Liver (tissue), 9 donors: ENCODE measurements around the gene LRRC27. TPM values are rescaled to one million over a fixed set of nuclear protein-coding genes. Genes with fewer than 3 reads are reported as not detected.

Experiments used
- DNase-seq: peaks from one replicate; pipeline ENCODE4 v3.0.0-alpha.2; 2017; ENCODE audit warnings: low spot score
- H3K27ac ChIP-seq, 2 donors: one replicate each; pipeline ENCODE4 v1.7.0; 2013; ENCODE audit warnings: inconsistent platforms in 2 of 2, low read length in 2 of 2, control low read depth in 1 of 2, low read depth in 1 of 2, mild to moderate bottlenecking in 1 of 2
- H3K27me3 ChIP-seq, 4 donors: one replicate each; pipeline versions ENCODE4 v1.6.1 to v1.7.0; 2013; ENCODE audit warnings: low read length in 3 of 4, inconsistent platforms in 1 of 4, mild to moderate bottlenecking in 1 of 4, moderate library complexity in 1 of 4; ENCODE audit not compliant: control insufficient read depth in 4 of 4, insufficient read depth in 4 of 4
- H3K36me3 ChIP-seq, 4 donors: one replicate each; pipeline versions ENCODE4 v1.6.1 to v1.7.0; 2013; ENCODE audit warnings: low read length in 3 of 4, mild to moderate bottlenecking in 3 of 4, low read depth in 1 of 4, moderate library complexity in 1 of 4; ENCODE audit not compliant: control insufficient read depth in 4 of 4, insufficient read depth in 3 of 4
- H3K4me1 ChIP-seq, 4 donors: one replicate each; pipeline versions ENCODE4 v1.6.1 to v1.7.0; 2013; ENCODE audit warnings: low read length in 3 of 4, mild to moderate bottlenecking in 3 of 4, moderate library complexity in 1 of 4; ENCODE audit not compliant: control insufficient read depth in 4 of 4, insufficient read depth in 4 of 4
- H3K4me3 ChIP-seq, 3 donors: one replicate each; pipeline versions ENCODE4 v1.6.1 to v1.7.0; 2013; ENCODE audit warnings: low read length in 3 of 3, control low read depth in 1 of 3, low read depth in 1 of 3, mild to moderate bottlenecking in 1 of 3
- H3K9ac ChIP-seq, 2 donors: one replicate each; pipeline ENCODE4 v1.7.0; 2013; ENCODE audit warnings: low read length in 2 of 2, mild to moderate bottlenecking in 2 of 2, moderate library complexity in 2 of 2, control low read depth in 1 of 2, low read depth in 1 of 2
- H3K9me3 ChIP-seq, 4 donors: one replicate each; pipeline versions ENCODE4 v1.6.1 to v1.7.0; 2013; ENCODE audit warnings: low read length in 3 of 4; ENCODE audit not compliant: control insufficient read depth in 4 of 4
- EGR1 ChIP-seq, 2 donors: IDR thresholded peaks; 2 replicates each; pipeline ENCODE4 v1.6.1; 2016 to 2018; ENCODE audit warnings: antibody characterized with exemption in 2 of 2, low read depth in 2 of 2
- FOXA1 ChIP-seq: IDR thresholded peaks from 2 replicates; pipeline ENCODE4 v1.6.1; 2016; ENCODE audit warnings: antibody characterized with exemption
- FOXA2 ChIP-seq: IDR thresholded peaks from 2 replicates; pipeline ENCODE4 v1.6.1; 2016; ENCODE audit warnings: antibody characterized with exemption
- GABPA ChIP-seq, 2 donors: IDR thresholded peaks in 1 of 2; conservative IDR thresholded peaks in 1 of 2; 2 replicates each; pipeline ENCODE4 v1.6.1; 2016; ENCODE audit warnings: antibody characterized with exemption in 2 of 2, mild to moderate bottlenecking in 1 of 2, moderate library complexity in 1 of 2
- HNF4A ChIP-seq, 2 donors: conservative IDR thresholded peaks; 2 replicates each; pipeline ENCODE4 v1.6.1; 2016; ENCODE audit warnings: antibody characterized with exemption in 2 of 2, mild to moderate bottlenecking in 2 of 2
- HNF4G ChIP-seq: IDR thresholded peaks from 2 replicates; pipeline ENCODE4 v1.6.1; 2016; ENCODE audit warnings: antibody characterized with exemption
- JUND ChIP-seq, 2 donors: IDR thresholded peaks; 2 replicates each; pipeline ENCODE4 v1.6.1; 2016; ENCODE audit warnings: antibody characterized with exemption in 2 of 2
- NR2F2 ChIP-seq: IDR thresholded peaks from 2 replicates; pipeline ENCODE4 v1.6.1; 2016; ENCODE audit warnings: antibody characterized with exemption
- RAD21 ChIP-seq, 2 donors: IDR thresholded peaks; 2 replicates each; pipeline ENCODE4 v1.6.1; 2016; ENCODE audit warnings: antibody characterized with exemption in 2 of 2, mild to moderate bottlenecking in 2 of 2
- RXRA ChIP-seq, 2 donors: IDR thresholded peaks; 2 replicates each; pipeline ENCODE4 v1.6.1; 2017 to 2018; ENCODE audit warnings: antibody characterized with exemption in 2 of 2, mild to moderate bottlenecking in 1 of 2
- SP1 ChIP-seq: IDR thresholded peaks from 2 replicates; pipeline ENCODE4 v1.6.1; 2018; ENCODE audit warnings: antibody characterized with exemption, mild to moderate bottlenecking
- TAF1 ChIP-seq: conservative IDR thresholded peaks from 2 replicates; pipeline ENCODE4 v1.6.1; 2016; ENCODE audit warnings: antibody characterized with exemption, mild to moderate bottlenecking
- YY1 ChIP-seq: IDR thresholded peaks from 2 replicates; pipeline ENCODE4 v1.6.1; 2016; ENCODE audit warnings: antibody characterized with exemption, mild to moderate bottlenecking
- WGBS: extraction: QIAGEN DNeasy Blood & Tissue Kit; methylation state at CpG from one replicate; pipeline ENCODE4 v1.1.7; 2013; 5-methylcytosine and 5-hydroxymethylcytosine counted together
- polyA plus RNA-seq, 2 donors: library from polyadenylated mRNA; stranded (reverse) in 1 of 2; unstranded in 1 of 2; fragments of 200-250 nt in 1 of 2; fragments of >200 nt in 1 of 2; fragmentation: Nextera tagmentation in 1 of 2; extraction: Ambion mirVana in 1 of 2; gene quantifications; one replicate each; pipeline versions ENCODE4 v1.2.1 to v1.2.3, GENCODE V29; 2013 to 2015
- total RNA-seq, 2 donors: library from RNA; depleted of rRNA; stranded (reverse); fragments of >200 nt; gene quantifications; one replicate each; pipeline ENCODE4 v1.2.3, GENCODE V29; 2014
- TF ChIP-seq, protein P1 (sequence below): IDR thresholded peaks from 2 replicates; pipeline ENCODE4 v1.6.1; 2016; ENCODE audit warnings: antibody characterized with exemption
- TF ChIP-seq, protein P2 (sequence below): IDR thresholded peaks from 2 replicates; pipeline ENCODE4 v1.6.1; 2016; ENCODE audit warnings: antibody characterized with exemption
- TF ChIP-seq, protein P3 (sequence below): IDR thresholded peaks from 2 replicates; pipeline ENCODE4 v1.6.1; 2016; ENCODE audit warnings: antibody characterized with exemption, mild to moderate bottlenecking
- TF ChIP-seq, protein P4 (sequence below): IDR thresholded peaks from 2 replicates; pipeline ENCODE4 v1.6.1; 2016; ENCODE audit warnings: antibody characterized with exemption
- TF ChIP-seq, protein P5 (sequence below): fragments of 150-350 bp; IDR thresholded peaks from 2 replicates; pipeline ENCODE4 v1.5.1; 2017; ENCODE audit warnings: improper control_type of control experiment, low read depth, low read length; ENCODE audit not compliant: missing input control
- donor health status: healthy.
- donor health status: healthy.
- donor health status: healthy.
- donor health status: healthy.
- donor health status: healthy.

The LRRC27 gene
- 1 to 10 TPM; 1.8 to 2.8 TPM for total RNA-seq
- 1 to 10 TPM; 2.4 to 2.8 TPM for polyA plus RNA-seq

DNA sequence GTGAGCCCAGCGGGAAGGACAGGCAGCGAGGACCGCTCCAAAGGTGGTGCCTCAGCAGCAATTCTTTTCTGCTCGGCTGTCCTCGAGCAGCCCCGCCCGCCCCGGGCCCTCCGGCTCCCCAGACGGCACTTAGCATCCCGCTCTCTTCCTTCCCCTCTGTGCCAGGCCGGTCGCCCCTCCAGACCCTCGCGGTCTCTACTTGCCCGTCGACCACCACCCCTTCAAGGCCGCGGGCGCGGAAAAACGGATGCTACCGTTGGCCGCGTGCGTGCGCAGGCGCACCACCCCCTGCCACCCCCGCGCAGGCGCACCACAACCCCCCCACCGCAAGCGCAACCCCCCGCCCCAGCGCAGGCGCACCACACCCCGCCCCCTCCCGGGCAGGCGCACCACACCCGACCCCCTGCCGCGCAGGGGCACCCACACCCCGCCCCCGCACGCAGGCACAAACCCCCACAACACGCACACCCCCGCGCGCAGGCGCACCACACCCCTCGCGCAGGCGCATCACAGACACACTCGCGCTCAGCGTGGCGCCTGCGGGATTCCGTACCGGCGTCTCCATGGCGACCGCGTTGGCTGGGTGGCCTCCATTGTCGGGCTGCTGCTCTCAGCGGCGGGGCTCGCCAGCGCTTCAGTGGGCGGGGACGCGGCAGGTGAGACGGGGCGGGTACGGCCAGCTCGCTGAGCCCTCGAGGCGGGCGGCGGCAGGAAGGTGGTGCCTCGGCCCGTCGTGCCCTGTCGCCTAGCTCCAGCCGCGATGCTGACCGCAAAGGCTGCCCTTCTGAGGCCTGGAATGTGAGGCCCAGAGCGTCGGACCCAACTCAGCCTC, at the start of gene LRRC27:
LRRC27 (plus strand) TSS at position 593 of the 832 bp plus-strand sequence. CDS start 1,332 bp downstream, outside the sequence.
- under 1% methylated on average over 89 of the region's 89 CpGs for WGBS
- Histone ChIP-seq H3K27ac (peak within 1 kb of the TSS; percentile 71 to 82), H3K4me1 (peaks cover 7 to 25% (median 14%) of the 10 kb centered on the region in 4 donors), H3K36me3 (no peaks in the 10 kb centered on the region), H3K27me3 (no peaks in the 10 kb centered on the region), H3K9ac (peak within 1 kb of the TSS; percentile 22 to 68), H3K9me3 (no peaks in the 10 kb centered on the region), H3K4me3 (peak within 1 kb of the TSS; percentile 75 to 96 (median 75))
- peak; percentile 98 for DNase-seq
- peak; percentile 99 to 100 for TF ChIP-seq EGR1 (IDR thresholded peaks at IDR 0.05; ENCODE audit: low read depth in 2 of 2)
- peak; percentile 13 for TF ChIP-seq FOXA1
- TF ChIP-seq HNF4A (conservative IDR thresholded peaks at IDR 0.05) = no peak
- TF ChIP-seq RAD21 (IDR thresholded peaks at IDR 0.05) = no peak
- peak; percentile 15 for TF ChIP-seq SP1
- no peak for TF ChIP-seq JUND (IDR thresholded peaks at IDR 0.05)
- TF ChIP-seq, protein P1, sequence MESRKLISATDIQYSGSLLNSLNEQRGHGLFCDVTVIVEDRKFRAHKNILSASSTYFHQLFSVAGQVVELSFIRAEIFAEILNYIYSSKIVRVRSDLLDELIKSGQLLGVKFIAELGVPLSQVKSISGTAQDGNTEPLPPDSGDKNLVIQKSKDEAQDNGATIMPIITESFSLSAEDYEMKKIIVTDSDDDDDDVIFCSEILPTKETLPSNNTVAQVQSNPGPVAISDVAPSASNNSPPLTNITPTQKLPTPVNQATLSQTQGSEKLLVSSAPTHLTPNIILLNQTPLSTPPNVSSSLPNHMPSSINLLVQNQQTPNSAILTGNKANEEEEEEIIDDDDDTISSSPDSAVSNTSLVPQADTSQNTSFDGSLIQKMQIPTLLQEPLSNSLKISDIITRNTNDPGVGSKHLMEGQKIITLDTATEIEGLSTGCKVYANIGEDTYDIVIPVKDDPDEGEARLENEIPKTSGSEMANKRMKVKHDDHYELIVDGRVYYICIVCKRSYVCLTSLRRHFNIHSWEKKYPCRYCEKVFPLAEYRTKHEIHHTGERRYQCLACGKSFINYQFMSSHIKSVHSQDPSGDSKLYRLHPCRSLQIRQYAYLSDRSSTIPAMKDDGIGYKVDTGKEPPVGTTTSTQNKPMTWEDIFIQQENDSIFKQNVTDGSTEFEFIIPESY = peak; percentile 32
- TF ChIP-seq, protein P2, sequence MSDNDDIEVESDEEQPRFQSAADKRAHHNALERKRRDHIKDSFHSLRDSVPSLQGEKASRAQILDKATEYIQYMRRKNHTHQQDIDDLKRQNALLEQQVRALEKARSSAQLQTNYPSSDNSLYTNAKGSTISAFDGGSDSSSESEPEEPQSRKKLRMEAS = no peak
- no peak for TF ChIP-seq FOXA2
- TF ChIP-seq YY1 = peak; percentile 96
- no peak for TF ChIP-seq NR2F2
- no peak for TF ChIP-seq TAF1
- TF ChIP-seq HNF4G = no peak
- TF ChIP-seq, protein P3, sequence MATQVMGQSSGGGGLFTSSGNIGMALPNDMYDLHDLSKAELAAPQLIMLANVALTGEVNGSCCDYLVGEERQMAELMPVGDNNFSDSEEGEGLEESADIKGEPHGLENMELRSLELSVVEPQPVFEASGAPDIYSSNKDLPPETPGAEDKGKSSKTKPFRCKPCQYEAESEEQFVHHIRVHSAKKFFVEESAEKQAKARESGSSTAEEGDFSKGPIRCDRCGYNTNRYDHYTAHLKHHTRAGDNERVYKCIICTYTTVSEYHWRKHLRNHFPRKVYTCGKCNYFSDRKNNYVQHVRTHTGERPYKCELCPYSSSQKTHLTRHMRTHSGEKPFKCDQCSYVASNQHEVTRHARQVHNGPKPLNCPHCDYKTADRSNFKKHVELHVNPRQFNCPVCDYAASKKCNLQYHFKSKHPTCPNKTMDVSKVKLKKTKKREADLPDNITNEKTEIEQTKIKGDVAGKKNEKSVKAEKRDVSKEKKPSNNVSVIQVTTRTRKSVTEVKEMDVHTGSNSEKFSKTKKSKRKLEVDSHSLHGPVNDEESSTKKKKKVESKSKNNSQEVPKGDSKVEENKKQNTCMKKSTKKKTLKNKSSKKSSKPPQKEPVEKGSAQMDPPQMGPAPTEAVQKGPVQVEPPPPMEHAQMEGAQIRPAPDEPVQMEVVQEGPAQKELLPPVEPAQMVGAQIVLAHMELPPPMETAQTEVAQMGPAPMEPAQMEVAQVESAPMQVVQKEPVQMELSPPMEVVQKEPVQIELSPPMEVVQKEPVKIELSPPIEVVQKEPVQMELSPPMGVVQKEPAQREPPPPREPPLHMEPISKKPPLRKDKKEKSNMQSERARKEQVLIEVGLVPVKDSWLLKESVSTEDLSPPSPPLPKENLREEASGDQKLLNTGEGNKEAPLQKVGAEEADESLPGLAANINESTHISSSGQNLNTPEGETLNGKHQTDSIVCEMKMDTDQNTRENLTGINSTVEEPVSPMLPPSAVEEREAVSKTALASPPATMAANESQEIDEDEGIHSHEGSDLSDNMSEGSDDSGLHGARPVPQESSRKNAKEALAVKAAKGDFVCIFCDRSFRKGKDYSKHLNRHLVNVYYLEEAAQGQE = no peak
- TF ChIP-seq RXRA (IDR thresholded peaks at IDR 0.05) = no peak
- TF ChIP-seq GABPA (IDR thresholded peaks at IDR 0.05 in 1 of 2, conservative IDR thresholded peaks at IDR 0.05 in 1 of 2) = no peak
- TF ChIP-seq, protein P4, sequence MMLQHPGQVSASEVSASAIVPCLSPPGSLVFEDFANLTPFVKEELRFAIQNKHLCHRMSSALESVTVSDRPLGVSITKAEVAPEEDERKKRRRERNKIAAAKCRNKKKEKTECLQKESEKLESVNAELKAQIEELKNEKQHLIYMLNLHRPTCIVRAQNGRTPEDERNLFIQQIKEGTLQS = no peak
- TF ChIP-seq, protein P5, sequence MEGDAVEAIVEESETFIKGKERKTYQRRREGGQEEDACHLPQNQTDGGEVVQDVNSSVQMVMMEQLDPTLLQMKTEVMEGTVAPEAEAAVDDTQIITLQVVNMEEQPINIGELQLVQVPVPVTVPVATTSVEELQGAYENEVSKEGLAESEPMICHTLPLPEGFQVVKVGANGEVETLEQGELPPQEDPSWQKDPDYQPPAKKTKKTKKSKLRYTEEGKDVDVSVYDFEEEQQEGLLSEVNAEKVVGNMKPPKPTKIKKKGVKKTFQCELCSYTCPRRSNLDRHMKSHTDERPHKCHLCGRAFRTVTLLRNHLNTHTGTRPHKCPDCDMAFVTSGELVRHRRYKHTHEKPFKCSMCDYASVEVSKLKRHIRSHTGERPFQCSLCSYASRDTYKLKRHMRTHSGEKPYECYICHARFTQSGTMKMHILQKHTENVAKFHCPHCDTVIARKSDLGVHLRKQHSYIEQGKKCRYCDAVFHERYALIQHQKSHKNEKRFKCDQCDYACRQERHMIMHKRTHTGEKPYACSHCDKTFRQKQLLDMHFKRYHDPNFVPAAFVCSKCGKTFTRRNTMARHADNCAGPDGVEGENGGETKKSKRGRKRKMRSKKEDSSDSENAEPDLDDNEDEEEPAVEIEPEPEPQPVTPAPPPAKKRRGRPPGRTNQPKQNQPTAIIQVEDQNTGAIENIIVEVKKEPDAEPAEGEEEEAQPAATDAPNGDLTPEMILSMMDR = no peak
